ENCODE results near the gene CRIM1. TPM values are rescaled to one million over a fixed set of nuclear protein-coding genes. Genes with fewer than 3 reads are reported as not detected.

CRIM1 gene
- total RNA-seq, 1 experiment from 2014 or later: 44.2 TPM

GRCh38 chr2:36373149-36373926 lies 17.8 kb downstream of the CRIM1 start:
- peak; percentile 69 for DNase-seq (ENCODE audit: low read depth)

DNA sequence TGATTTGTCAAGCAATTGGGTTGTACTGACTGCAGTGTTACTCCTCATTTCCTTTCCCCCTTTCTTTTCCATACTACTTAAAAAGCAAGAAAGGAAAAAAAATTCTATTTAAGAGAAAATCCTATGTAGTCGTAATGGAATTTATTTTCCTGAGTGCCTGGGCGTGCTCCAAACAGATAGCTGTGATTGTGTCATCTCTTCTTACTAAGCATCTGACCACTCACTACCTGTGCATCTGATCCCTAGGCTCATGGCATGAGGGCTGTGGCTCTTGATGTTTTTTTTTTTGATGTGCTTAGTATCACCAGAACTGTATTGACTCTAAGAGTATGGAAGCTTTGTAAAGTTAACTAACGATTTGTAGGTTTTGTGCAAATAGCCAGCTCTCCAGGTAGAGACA lies 19.0 kb downstream of the CRIM1 start:
- DNase-seq (ENCODE audit: low read depth): no peak

- peak; percentile 56 for DNase-seq (ENCODE audit: low read depth)
Observed at GRCh38 chr2:36376319-36376765, 20.8 kb downstream of the CRIM1 start.

- DNase-seq (ENCODE audit: low read depth): peak; percentile 56
Observed at GRCh38 chr2:36376992-36377738, 21.6 kb downstream of the CRIM1 start.

GRCh38 chr2:36379710-36380448 lies 24.3 kb downstream of the CRIM1 start:
- peak; percentile 53 for DNase-seq (ENCODE audit: low read depth)

DNA sequence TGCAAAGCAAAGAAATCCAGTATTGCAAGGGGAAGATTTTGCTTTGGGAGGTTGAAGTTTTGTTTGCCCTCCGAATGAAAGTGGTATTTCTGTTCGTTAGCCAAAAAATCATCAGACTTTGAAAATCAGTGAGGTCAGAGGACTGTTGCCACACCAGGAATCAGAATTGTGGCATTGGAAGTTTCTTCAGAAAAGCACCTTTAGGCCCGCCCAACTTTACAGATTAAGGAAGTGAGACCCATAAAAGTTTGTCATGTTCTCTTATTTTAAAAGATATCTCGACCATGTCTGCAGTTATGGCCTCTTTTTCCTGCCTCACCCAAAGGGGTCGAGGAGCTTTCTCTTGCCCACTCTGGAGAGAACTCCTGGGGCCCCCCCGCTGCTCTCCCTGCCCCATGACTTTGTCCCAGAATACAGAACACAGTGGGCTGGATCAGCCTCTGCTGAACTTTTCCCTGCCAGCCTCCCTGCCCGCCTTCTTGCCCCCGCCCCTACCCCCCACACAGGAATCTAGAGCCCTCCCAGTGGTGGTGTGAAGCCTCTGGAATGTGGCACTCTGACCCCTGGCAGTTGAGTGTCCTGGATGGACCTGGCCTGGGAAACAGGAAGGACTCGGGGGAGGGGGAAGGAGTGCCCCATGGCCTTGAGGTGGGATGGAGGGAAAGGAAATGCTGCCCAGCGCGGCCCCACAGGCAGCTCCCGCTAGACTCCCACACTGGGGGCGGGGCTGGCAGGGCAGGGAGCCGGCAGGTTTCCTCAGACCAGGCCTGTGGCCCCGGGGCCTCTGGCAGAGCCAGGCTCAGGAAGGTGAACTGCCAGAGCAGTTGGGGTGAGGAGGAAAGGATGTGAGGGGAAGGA lies 25.3 kb downstream of the CRIM1 start:
- peak; percentile 90 for DNase-seq (ENCODE audit: low read depth)

DNA sequence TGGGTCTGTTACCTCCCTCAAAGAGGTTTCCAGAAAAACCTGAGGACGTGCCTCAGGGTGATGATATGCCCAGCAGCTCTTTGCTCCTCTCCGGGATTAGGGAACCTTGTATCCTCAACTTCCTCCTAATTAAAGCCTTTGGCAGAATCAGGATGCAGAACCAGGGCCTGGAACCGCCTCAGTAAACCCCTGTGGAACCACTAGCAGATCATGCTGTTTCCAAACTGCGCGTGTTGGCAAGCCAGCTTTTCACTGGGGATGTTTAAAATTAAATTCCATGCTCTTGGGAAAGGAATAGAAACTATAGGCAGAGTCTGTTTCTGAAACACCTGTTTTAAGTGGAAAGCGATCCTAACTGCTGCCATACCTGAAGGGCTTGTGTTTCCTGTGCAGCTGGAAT lies 26.4 kb downstream of the CRIM1 start:
- no peak for DNase-seq (ENCODE audit: low read depth)

DNA sequence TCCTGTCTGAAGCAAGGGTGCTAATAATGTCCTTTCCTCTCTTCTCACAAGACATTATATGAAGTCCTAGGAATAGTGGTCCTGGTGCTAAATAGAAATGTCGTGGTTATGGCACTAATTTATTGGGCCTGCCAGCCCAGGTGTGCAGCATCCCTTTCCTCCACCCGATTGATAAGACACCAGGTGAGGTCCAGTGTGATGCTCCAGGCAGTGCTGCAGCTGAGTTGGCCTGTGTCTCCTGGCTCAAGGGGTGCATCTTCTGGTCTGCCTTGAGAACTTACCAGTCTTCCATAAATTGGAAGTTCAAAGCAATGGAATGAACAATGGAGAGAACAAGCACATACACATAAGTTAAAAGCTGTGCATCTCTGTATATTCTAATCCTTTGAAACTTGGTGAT lies 26.9 kb downstream of the CRIM1 start:
- DNase-seq (ENCODE audit: low read depth): no peak

DNA sequence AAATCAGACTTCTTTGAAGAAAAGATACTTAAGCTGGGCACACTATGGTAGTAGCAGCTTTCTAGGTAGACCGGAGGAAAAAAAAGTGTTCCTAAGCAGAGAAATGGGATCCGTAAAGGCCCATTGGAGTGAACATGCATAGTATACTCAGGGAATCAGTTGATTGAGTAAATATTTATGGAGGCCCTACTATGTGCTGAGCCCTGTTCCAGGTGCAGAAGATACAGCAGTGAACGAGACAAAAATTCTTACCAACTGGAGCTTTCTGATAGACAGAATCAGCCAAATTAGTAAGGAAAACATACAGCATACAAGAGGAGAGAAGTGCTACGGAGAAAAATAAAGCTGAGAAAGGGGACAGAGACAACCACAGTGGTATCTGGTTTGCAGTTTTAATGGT lies 28.1 kb downstream of the CRIM1 start:
- DNase-seq (ENCODE audit: low read depth): no peak

- no peak for DNase-seq (ENCODE audit: low read depth)
Observed at GRCh38 chr2:36384454-36384853, 28.9 kb downstream of the CRIM1 start.

GRCh38 chr2:36385603-36386002 lies 30.0 kb downstream of the CRIM1 start:
- DNase-seq (ENCODE audit: low read depth): no peak

- DNase-seq (ENCODE audit: low read depth): peak; percentile 27
Observed at GRCh38 chr2:36387258-36387916, 31.8 kb downstream of the CRIM1 start.

DNA sequence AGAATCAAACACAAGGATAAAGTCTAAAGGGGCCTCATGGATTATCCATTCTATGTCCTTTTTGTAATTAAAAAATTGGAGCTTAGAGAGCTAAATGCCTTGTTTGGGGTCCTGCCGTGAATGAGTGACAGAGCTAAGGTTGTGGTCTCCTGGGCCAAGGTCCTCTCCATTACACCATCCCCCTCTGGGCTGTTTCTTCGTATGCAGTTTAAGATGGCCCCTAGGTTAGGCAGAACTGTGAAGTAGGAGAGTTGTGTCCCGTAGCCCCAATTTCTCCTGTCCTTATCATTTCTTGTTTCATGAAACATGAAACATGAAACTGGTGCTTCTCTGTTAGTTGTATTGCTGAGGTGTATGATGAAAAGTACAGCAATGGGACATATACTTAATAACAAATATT lies 32.9 kb downstream of the CRIM1 start:
- no peak for DNase-seq (ENCODE audit: low read depth)

DNA sequence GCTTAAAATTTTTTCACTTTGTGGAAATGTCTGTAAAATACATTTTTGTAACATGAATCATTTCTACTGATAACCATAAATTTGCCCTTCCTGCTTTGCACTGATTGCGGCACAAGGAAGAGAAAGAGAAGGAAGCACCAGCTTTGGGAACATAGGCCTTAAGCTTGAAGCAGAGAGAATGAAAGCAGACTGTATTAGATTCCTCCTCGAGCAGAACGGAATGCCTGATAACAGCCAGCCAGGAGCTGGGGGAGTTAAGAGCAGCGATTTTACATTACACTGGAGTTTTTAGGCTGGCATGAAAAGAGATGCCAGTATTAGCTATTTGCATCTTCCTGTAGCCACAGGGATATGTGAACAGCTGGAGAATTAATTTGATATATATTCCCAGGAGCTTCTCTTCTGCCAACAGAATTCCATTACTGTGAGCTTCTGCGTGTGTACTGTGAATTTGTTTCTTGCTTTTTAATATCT lies 33.5 kb downstream of the CRIM1 start:
- DNase-seq (ENCODE audit: low read depth): peak; percentile 75

- no peak for DNase-seq (ENCODE audit: low read depth)
Observed at GRCh38 chr2:36389577-36389976, 34.0 kb downstream of the CRIM1 start.

DNA sequence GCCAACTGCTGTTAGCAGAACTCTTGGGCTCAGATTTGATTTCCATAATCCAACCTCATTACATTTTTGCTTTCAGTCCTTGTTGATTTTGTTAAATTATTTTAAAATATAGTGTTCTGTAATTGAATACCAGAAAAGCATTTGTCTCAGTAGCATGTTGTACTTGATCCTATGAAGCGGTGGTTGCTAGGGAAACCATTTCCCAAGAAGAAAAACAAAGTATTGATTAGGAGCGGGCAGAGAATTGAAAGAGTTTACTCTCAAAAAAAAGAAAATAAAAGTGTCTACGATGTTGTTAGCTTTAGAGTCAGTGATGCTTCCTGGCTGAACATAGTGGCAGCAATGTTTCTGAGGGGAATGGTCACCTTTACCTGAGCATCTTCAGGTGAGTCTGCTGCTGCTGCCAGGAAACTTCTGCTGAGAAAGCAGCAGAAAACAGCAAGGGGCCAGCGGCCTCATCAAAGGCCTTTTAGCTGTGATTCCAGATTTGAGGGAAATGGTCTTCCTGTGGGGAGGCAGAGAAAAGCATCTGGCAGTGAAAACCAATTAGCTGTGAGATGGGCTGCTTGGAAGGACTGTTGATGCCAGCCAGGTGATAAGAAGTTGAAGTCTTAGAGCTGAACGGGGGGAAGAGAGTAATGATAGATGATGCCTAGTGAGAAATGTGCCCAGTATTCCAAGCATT lies 37.1 kb downstream of the CRIM1 start:
- DNase-seq (ENCODE audit: low read depth): no peak

DNA sequence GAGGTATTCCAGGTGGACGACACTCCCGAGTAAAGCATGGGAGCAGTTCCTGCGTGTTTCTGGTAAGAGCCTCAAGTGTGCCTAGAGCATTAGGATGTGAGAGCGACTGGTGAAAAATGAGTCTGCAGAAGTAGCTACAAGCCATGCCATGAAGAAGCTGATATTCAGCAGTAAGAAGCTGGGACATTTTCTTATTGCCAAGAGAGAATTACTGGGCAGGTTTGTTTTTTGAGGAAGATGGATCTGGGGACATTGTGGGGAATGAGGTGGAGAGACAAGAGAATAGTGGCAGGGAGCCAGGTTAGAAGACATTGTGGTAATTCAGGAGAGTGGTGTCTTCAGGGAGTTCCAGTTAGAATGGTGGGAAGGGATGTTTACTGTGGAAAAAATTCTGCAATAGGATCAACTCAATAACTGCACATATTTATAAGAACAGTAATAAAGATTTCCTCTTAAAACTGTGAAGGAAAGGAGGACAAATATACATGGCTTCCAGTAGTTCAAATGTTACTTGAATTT lies 38.2 kb downstream of the CRIM1 start:
- peak; percentile 34 for DNase-seq (ENCODE audit: low read depth)

- peak; percentile 50 for DNase-seq (ENCODE audit: low read depth)
Observed at GRCh38 chr2:36394804-36395203, 39.2 kb downstream of the CRIM1 start.

DNA sequence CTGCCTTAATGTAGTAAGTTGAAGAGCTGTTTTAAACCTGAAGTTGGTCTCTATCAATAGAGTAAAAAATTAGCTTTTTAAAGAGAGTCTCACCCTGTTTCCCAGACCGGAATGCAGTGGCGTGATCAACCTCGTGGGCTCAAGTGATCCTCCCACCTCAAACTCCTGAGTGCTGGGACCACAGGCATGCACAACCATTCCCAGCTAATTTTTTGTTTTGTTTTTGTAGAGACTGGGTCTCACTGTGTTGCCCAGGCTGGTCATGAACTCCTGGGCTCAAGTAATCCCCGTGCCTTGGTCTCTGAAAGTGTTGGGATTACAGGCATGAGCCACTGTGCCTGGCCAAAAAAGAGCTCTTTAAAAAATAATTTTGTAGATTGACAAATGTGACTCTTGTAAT lies 40.3 kb downstream of the CRIM1 start:
- DNase-seq (ENCODE audit: low read depth): no peak

Measured in RPMI7951 (cell line).